B cell (primary cell): Measurements from ENCODE around the gene DIAPH1. TPM values are rescaled to one million over a fixed set of nuclear protein-coding genes. Genes with fewer than 3 reads are reported as not detected.

Source experiments
- ATAC-seq: fragments of 200-7000 bp; cut with Tn5 transposase; one replicate; pipeline ENCODE4 v1.10.0; 2021; ENCODE audit warnings: low read depth, mild to moderate bottlenecking, moderate number of reproducible peaks, moderate library complexity
- CTCF ChIA-PET: fragments of 350-600 bp; sonication (Branson Sonifier 250); formaldehyde crosslinking; loops from one replicate; lab custom pipeline; 2021; ENCODE audit warnings: antibody characterized with exemption, inconsistent platforms; lab: Charles Lee
- POLR2A ChIA-PET: fragments of 350-600 bp; sonication (Branson Sonifier 250); formaldehyde crosslinking; loops from one replicate; lab custom pipeline; 2021; ENCODE audit warnings: antibody characterized with exemption; lab: Charles Lee
- DNase-seq: peaks from one replicate; pipeline ENCODE4 v3.0.0; 2013
- H2AFZ ChIP-seq: 2 replicates; pipeline ENCODE4 v1.6.1; 2012; ENCODE audit warnings: mild to moderate bottlenecking, low read depth, low read length; ENCODE audit not compliant: insufficient read depth, poor library complexity, severe bottlenecking
- H3K27ac ChIP-seq, 2 donors: 1 replicate in 1 of 2; 2 replicates in 1 of 2; pipeline ENCODE4 v1.5.1; 2012 to 2013; ENCODE audit warnings: low read length in 2 of 2, mild to moderate bottlenecking in 2 of 2, moderate library complexity in 1 of 2
- H3K27me3 ChIP-seq, 4 experiments: fragments of 200-600 bp in 1 of 4; sonication (generic) in 1 of 4; replicated peaks in 1 of 4; 1 replicate in 2 of 4; 2 replicates in 2 of 4; pipeline versions ENCODE4 v1.6.1 to v1.7.0; 2013 to 2016; ENCODE audit warnings: low read length in 3 of 4, mild to moderate bottlenecking in 2 of 4, mixed read lengths in 1 of 4, moderate library complexity in 1 of 4; ENCODE audit not compliant: insufficient read depth in 4 of 4, control insufficient read depth in 3 of 4; ENCODE audit errors: control extremely low read depth in 1 of 4
- H3K36me3 ChIP-seq, 2 experiments: replicated peaks in 1 of 2; 1 replicate in 1 of 2; 2 replicates in 1 of 2; pipeline versions ENCODE4 v1.6.1 to v1.7.1; 2013; ENCODE audit warnings: low read length in 1 of 2; ENCODE audit not compliant: insufficient read depth in 2 of 2, control insufficient read depth in 1 of 2; ENCODE audit errors: control extremely low read depth in 1 of 2, extremely low read depth in 1 of 2
- H3K4me1 ChIP-seq, 2 donors: fragments of 200-600 bp in 1 of 2; sonication (generic) in 1 of 2; 1 replicate in 1 of 2; 2 replicates in 1 of 2; pipeline versions ENCODE4 v1.5.1 to v1.6.1; 2013 to 2017; ENCODE audit warnings: low read length in 2 of 2; ENCODE audit not compliant: control insufficient read depth in 2 of 2, insufficient read depth in 2 of 2
- H3K4me2 ChIP-seq: replicated peaks from 2 replicates; pipeline ENCODE3; 2012; ENCODE audit warnings: mild to moderate bottlenecking, low read depth, low read length; ENCODE audit not compliant: poor library complexity, severe bottlenecking
- H3K4me3 ChIP-seq, 5 experiments: fragments of 200-600 bp in 1 of 5; sonication (generic) in 1 of 5; 1 replicate in 3 of 5; 2 replicates in 2 of 5; pipeline versions ENCODE4 v1.5.1 to v1.7.0; 2011 to 2016; ENCODE audit warnings: low read length in 4 of 5, mild to moderate bottlenecking in 4 of 5, low read depth in 2 of 5, control low read depth in 1 of 5, moderate library complexity in 1 of 5; ENCODE audit not compliant: insufficient read depth in 1 of 5; ENCODE audit errors: control extremely low read depth in 1 of 5, extremely low read depth in 1 of 5
- H3K79me2 ChIP-seq: fragments of 200-600 bp; sonication (generic); one replicate; pipeline ENCODE4 v1.6.0; 2016; ENCODE audit warnings: low read length; ENCODE audit not compliant: control insufficient read depth, insufficient read depth
- H3K9ac ChIP-seq: fragments of 200-600 bp; sonication (generic); 2 replicates; pipeline ENCODE4 v1.6.1; 2017; ENCODE audit warnings: mild to moderate bottlenecking, low read length, moderate library complexity
- H3K9me3 ChIP-seq, 3 donors: one replicate each; pipeline versions ENCODE4 v1.6.1 to v1.7.1; 2013; ENCODE audit warnings: low read length in 2 of 3; ENCODE audit not compliant: control insufficient read depth in 2 of 3, insufficient read depth in 1 of 3; ENCODE audit errors: control extremely low read depth in 1 of 3
- H4K20me1 ChIP-seq: 2 replicates; pipeline ENCODE4 v1.6.0; 2012; ENCODE audit warnings: mild to moderate bottlenecking, low read length; ENCODE audit not compliant: insufficient read depth, control insufficient read depth, poor library complexity, severe bottlenecking
- H3K27ac Mint-ChIP-seq: one replicate; pipeline ENCODE4 v1.8.0; 2021; ENCODE audit warnings: mixed read lengths
- H3K27me3 Mint-ChIP-seq: one replicate; pipeline ENCODE4 v1.8.0; 2021; ENCODE audit warnings: mixed read lengths
- H3K4me1 Mint-ChIP-seq: one replicate; pipeline ENCODE4 v1.8.0; 2021; ENCODE audit warnings: mixed read lengths
- H3K4me3 Mint-ChIP-seq: one replicate; pipeline ENCODE4 v1.8.0; 2021; ENCODE audit warnings: mixed read lengths
- H3K9me3 Mint-ChIP-seq: one replicate; pipeline ENCODE4 v1.8.0; 2022; ENCODE audit warnings: mixed read lengths; ENCODE audit not compliant: insufficient read depth
- CTCF ChIP-seq: fragments of 200-600 bp; IDR thresholded peaks from one replicate; pipeline ENCODE4 v1.8.0; 2022; ENCODE audit warnings: antibody characterized with exemption, mild to moderate bottlenecking
- EZH2 ChIP-seq: IDR thresholded peaks from 2 replicates; pipeline ENCODE4 v1.6.1; 2012; ENCODE audit warnings: borderline replicate concordance, low read depth, mild to moderate bottlenecking, moderate library complexity, low read length; ENCODE audit not compliant: insufficient read depth, poor library complexity, severe bottlenecking
- WGBS: methylation state at CpG from one replicate; pipeline ENCODE4 v1.1.5; 2013; ENCODE audit warnings: missing lambda C conversion rate; ENCODE audit not compliant: insufficient coverage; 5-methylcytosine and 5-hydroxymethylcytosine counted together
- intact Hi-C: fragments of 100-400 bp; cut with micrococcal nuclease; formaldehyde crosslinking; loops from one replicate; pipeline ENCODE4 v1.10.0; 2022
- polyA plus RNA-seq: library from polyadenylated mRNA; depleted of rRNA; stranded (reverse); fragments of >200 nt; gene quantifications from 2 replicates; pipeline ENCODE4 v1.2.3, GENCODE V29; 2012
- total RNA-seq, 2 donors: library from RNA; stranded (reverse); fragments of 120-200 nt in 1 of 2; gene quantifications; 1 replicate in 1 of 2; 2 replicates in 1 of 2; pipeline versions ENCODE4 v1.2.3 to v1.2.4, GENCODE V29; 2013 to 2022

Gene DIAPH1
- total and polyA plus RNA-seq, 2 donors (not counting 1 experiment from before 2014, with no cell fraction given), result 59.7 to 113 TPM

- intact Hi-C loops, result loop anchor here (10.0 kb wide), 1 partner anchor 455 kb away; the partner anchor contains the start of gene NDFIP1
- Histone ChIP-seq H3K4me2 (peak overlapping the region; percentile 87), H3K27ac (peak overlapping the region in 1 of 2 donors; percentile 16), H3K9me3 (no peaks in the 10 kb centered on the region), H3K4me1 (peaks cover 14 to 22% of the 10 kb centered on the region in 2 donors), H2AFZ (no peak overlapping the region), H3K4me3 (no peak overlapping the region), H3K9ac (no peak overlapping the region), H3K27me3 (no peaks in the 10 kb centered on the region), H3K79me2 (peaks cover 8% of the 10 kb centered on the region), H3K36me3 (peaks cover 9 to 25% of the 10 kb centered on the region in 2 experiments), H4K20me1 (no peaks in the 10 kb centered on the region)
- H3K4me3 Mint-ChIP-seq, result peak overlapping the region; percentile 99
- TF ChIP-seq EZH2, result no peak
- TF ChIP-seq CTCF, result no peak
- H3K4me1 Mint-ChIP-seq, result peaks cover 34% of the 10 kb centered on the region
- DNase-seq (no peak), ATAC-seq (no peak)
- ChIA-PET CTCF (interaction anchor here (3.0 kb wide), 1 partner anchor 57 kb away, joined by 22 read pairs; no protein-coding TSS in a partner anchor), POLR2A (no interaction called here)
- H3K27me3 Mint-ChIP-seq, result no peaks in the 10 kb centered on the region
- H3K27ac Mint-ChIP-seq, result peak overlapping the region; percentile 78
- H3K9me3 Mint-ChIP-seq, result no peaks in the 10 kb centered on the region
These were observed 31.2 kb upstream of the DIAPH1 start for GRCh38 chr5:141649972-141650371.

GRCh38 chr5:141649056-141649688, 30.4 kb upstream of the DIAPH1 start:
- H3K4me3 Mint-ChIP-seq, result peak overlapping the region; percentile 99
- no peaks in the 10 kb centered on the region for H3K27me3 Mint-ChIP-seq
- ATAC-seq (no peak), DNase-seq (no peak)
- no peak overlapping the region for H3K4me3 ChIP-seq
- H3K4me2 ChIP-seq, result no peak overlapping the region
- H3K79me2 ChIP-seq, result peaks cover 8% of the 10 kb centered on the region
- H2AFZ ChIP-seq, result no peak overlapping the region
- ChIA-PET POLR2A (no interaction called here), CTCF (interaction anchor here (1.0 to 2.3 kb wide), 2 partner anchors 13 to 57 kb away, joined by 4 to 9 read pairs; partner anchors contain the start of genes HDAC3 and RELL2)
- peaks cover 14 to 22% of the 10 kb centered on the region in 2 donors for H3K4me1 ChIP-seq
- H3K36me3 ChIP-seq, result peaks cover 11 to 33% of the 10 kb centered on the region in 2 experiments
- H3K27me3 ChIP-seq, result no peaks in the 10 kb centered on the region
- intact Hi-C loops, result no loop called here
- H3K9me3 ChIP-seq, result no peaks in the 10 kb centered on the region
- WGBS, result 97% methylated on average over 13 of the region's 17 CpGs
- H4K20me1 ChIP-seq, result no peaks in the 10 kb centered on the region
- peaks cover 34% of the 10 kb centered on the region for H3K4me1 Mint-ChIP-seq
- H3K27ac Mint-ChIP-seq, result no peak overlapping the region
- no peak for TF ChIP-seq EZH2
- no peak for TF ChIP-seq CTCF
- H3K9me3 Mint-ChIP-seq, result no peaks in the 10 kb centered on the region
- H3K9ac ChIP-seq, result no peak overlapping the region
- no peak overlapping the region for H3K27ac ChIP-seq
